BJ (cell line): ENCODE measurements around the gene PNPLA8. TPM values are rescaled to one million over a fixed set of nuclear protein-coding genes. Genes with fewer than 3 reads are reported as not detected.
"Not testable (repeated sequence)": the region's sequence is repeated elsewhere in the genome, so short reads cannot be mapped to it uniquely, and the experiment has no call there.

Source experiments
- CTCF ChIA-PET: fragments of 350-600 bp; formaldehyde crosslinking; extraction: SDS; loops from one replicate; lab custom pipeline; 2021; ENCODE audit warnings: antibody characterized with exemption, inconsistent platforms; lab: Yijun Ruan, JAX
- POLR2A ChIA-PET: fragments of 300-600 bp; sonication (Branson Sonifier 250); formaldehyde crosslinking; extraction: SDS; loops from one replicate; lab custom pipeline; 2021; ENCODE audit warnings: antibody characterized with exemption; lab: Charles Lee
- DNase-seq: peaks from one replicate; pipeline ENCODE4 v3.0.0-alpha.2; 2011; ENCODE audit warnings: low read depth
- H3K27me3 ChIP-seq: 2 replicates; pipeline ENCODE4 v1.6.0; 2011; ENCODE audit warnings: low read length; ENCODE audit not compliant: control insufficient read depth, insufficient read depth
- H3K36me3 ChIP-seq: 2 replicates; pipeline ENCODE4 v1.5.1; 2011; ENCODE audit warnings: low read length; ENCODE audit not compliant: control insufficient read depth, insufficient read depth
- H3K4me3 ChIP-seq: 2 replicates; pipeline ENCODE4 v1.5.1; 2011; ENCODE audit warnings: low read depth, mild to moderate bottlenecking, control low read depth, low read length
- polyA plus RNA-seq: library from polyadenylated mRNA; depleted of rRNA; stranded (reverse); fragments of >200 nt; gene quantifications from 2 replicates; pipeline ENCODE4 v1.2.3, GENCODE V29; 2011
- TF ChIP-seq, protein P1 (sequence below): IDR thresholded peaks from 2 replicates; pipeline ENCODE4 v1.5.1; 2011; ENCODE audit warnings: low read depth, mild to moderate bottlenecking, control low read depth, inconsistent platforms, low read length, moderate library complexity; ENCODE audit not compliant: insufficient read depth

PNPLA8 gene
- polyA plus RNA-seq, 1 experiment, result 7.8 TPM

DNA sequence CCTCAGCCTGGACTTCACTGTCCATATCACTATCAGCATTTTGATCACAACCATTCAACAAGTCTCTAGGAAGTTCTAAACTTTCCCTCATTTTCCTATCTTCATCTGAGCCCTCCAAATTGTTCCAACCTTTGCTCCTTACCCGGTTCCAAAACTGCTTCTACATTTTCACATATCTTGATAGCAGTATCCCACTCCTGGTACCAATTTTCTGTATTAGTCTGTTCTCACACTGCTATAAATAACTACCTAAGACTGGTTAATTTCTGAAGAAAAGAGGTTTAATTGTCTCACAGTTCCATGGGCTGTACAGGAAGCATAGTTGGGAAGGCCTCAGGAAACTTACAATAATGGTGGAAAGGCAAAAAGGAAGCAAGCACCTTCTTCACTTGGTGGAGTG lies 31.7 kb upstream of the PNPLA8 start:
- CTCF ChIA-PET, result no interaction called here
- Histone ChIP-seq H3K36me3 (no peaks in the 10 kb centered on the region), H3K4me3 (no peak overlapping the region), H3K27me3 (no peaks in the 10 kb centered on the region)
- POLR2A ChIA-PET, result no interaction called here
- TF ChIP-seq, protein P1, sequence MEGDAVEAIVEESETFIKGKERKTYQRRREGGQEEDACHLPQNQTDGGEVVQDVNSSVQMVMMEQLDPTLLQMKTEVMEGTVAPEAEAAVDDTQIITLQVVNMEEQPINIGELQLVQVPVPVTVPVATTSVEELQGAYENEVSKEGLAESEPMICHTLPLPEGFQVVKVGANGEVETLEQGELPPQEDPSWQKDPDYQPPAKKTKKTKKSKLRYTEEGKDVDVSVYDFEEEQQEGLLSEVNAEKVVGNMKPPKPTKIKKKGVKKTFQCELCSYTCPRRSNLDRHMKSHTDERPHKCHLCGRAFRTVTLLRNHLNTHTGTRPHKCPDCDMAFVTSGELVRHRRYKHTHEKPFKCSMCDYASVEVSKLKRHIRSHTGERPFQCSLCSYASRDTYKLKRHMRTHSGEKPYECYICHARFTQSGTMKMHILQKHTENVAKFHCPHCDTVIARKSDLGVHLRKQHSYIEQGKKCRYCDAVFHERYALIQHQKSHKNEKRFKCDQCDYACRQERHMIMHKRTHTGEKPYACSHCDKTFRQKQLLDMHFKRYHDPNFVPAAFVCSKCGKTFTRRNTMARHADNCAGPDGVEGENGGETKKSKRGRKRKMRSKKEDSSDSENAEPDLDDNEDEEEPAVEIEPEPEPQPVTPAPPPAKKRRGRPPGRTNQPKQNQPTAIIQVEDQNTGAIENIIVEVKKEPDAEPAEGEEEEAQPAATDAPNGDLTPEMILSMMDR, result no peak
- DNase-seq, result no peak

DNA sequence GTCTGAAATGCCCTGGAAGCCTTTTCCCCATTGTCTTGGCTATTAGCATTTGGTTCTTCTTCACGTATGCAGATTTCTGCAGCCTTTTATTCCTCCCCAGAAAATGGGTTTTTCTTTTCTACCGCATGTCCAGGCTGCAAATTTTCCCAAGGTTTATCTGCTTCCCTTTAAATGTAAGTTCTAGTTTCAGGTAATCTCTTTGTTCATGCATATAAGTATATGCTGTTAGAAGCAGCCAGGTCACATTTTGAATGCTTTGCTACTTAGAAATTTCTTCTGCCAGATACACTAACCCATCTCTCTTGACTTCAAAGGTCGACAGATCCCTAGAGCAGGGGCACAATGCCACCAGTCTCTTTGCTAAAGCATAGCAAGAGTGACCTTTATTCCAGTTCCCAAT lies 31.3 kb upstream of the PNPLA8 start:
- Histone ChIP-seq H3K4me3 (no peak overlapping the region), H3K36me3 (no peaks in the 10 kb centered on the region), H3K27me3 (no peaks in the 10 kb centered on the region)
- POLR2A ChIA-PET, result no interaction called here
- CTCF ChIA-PET, result no interaction called here
- DNase-seq, result no peak
- TF ChIP-seq, protein P1, result no peak

DNA sequence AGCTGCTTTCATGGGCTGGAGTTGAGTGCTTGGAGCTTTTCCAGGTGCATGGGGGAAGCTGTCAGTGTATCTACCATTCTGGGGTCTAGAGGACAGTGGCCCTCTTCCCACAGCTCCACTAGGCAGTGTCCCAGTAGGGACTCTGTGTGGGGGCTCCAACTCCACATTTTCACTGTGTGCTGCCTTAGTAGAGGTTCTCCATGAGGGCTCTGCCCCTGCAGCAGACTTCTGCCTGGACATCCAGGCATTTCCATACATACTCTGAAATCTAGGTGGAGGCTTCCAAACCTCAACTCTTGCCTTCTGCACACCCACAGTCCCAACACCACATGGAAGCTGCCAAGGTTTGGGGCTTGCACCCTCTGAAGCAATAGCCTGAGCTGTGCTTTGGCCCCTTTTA lies 30.7 kb upstream of the PNPLA8 start:
- H3K27me3 ChIP-seq, POLR2A ChIA-PET, CTCF ChIA-PET, H3K36me3 ChIP-seq, H3K4me3 ChIP-seq, DNase-seq: not testable (repeated sequence)

DNA sequence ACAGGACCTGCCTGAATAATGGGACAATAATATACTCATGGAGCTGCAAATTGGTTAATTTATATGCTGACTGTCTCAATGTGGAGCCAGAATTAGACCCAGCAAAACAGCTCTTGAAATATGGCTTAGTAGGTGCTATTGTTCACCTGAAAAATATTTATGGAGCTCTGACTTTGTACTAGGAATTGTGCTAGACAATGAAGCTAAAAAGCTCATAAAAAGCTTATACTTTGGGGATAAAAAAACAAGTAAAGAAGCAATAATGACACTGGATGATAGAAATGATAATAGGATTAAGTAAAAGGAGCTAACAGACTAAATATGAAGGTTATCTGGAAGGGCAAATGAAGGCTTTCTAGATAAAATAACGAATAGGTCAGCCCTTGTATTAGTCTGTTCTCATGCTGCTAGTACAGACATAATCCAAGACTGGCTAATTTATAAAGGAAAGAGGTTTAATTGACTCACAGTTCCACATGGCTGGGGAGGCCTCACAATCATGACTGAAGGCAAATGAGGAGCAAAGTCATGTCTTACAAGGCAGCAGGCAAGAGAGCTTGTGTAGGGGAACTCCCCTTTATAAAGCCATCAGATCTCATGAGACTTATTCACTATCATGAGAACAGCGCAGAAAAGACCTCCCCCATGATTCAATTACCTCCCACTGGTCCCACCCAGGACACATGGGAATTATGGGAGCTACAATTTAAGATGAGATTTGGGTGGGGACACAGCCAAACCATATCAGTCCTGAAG lies 22.4 kb upstream of the PNPLA8 start:
- DNase-seq, H3K36me3 ChIP-seq, H3K4me3 ChIP-seq, H3K27me3 ChIP-seq, POLR2A ChIA-PET: not testable (repeated sequence)
- CTCF ChIA-PET, result interaction anchor here (1.1 to 1.2 kb wide), 2 partner anchors 9 to 17 kb away, joined by 3 read pairs; no protein-coding TSS in a partner anchor

DNA sequence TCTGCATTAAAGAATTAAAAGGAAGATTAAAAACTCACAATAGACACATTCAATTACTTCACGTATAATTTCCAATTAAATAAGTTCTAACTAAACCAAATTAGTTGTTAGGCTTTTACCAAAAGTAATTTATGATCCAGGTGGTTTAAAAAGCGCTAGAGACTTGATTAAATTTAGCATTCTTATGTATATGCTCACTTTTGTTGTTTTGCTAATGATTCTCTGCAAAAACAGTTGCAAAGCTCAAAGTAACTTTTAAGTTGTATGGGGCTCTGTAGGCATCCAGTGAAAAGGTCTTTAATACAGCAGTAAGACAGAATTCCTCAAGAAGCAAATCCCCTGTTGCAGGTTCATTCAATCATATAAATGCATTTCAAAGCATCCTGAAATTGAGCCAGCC lies 15.5 kb upstream of the PNPLA8 start:
- H3K27me3 ChIP-seq, result no peaks in the 10 kb centered on the region
- no peak for DNase-seq
- H3K36me3 ChIP-seq, result no peaks in the 10 kb centered on the region
- POLR2A ChIA-PET, result no interaction called here
- CTCF ChIA-PET, result no interaction called here
- H3K4me3 ChIP-seq, result no peak overlapping the region
- TF ChIP-seq, protein P1, result no peak

DNA sequence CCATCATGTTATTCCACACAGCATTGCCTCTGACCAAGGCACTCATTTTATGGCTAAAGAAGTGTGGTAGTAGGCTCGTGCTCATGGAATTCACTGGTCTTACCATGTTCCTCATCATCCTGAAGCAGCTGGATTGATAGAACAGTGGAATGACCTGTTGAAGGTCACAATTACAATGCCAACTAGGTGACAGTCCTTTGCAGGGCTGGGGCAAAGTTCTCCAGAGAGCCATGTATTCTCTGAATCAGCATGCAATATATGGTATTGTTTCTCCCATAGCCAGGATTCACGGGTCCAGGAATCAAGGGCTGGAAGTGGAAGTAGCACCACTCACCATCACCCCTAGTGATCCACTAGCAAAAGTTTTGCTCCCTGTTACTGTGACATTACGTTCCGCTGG lies 12.8 kb upstream of the PNPLA8 start:
- CTCF ChIA-PET, result interaction anchor here (0.7 to 1.4 kb wide), 2 partner anchors 9 to 458 kb away, joined by 3 read pairs; no protein-coding TSS in a partner anchor
- H3K27me3 ChIP-seq, H3K36me3 ChIP-seq, H3K4me3 ChIP-seq, POLR2A ChIA-PET, DNase-seq: not testable (repeated sequence)

DNA sequence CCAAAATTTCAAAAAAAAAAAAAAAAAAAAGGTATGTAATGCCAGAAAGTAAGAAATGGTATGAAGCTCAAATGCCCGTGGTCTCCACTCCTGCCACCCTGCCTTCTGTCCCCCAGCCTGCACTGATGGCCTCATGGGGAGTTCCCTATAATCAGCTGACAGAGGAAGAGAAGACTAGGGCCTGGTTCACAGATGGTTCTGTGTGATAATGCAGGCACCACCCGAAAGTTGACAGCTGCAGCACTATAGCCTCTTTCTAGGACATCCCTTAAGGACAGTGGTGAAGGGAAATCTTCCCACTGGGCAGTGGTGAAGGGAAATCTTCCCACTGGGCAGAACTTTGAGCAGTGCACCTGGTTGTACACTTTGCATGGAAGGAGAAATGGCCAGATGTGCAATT lies 12.3 kb upstream of the PNPLA8 start:
- CTCF ChIA-PET, result interaction anchor here (0.7 to 1.4 kb wide), 2 partner anchors 10 to 457 kb away, joined by 3 read pairs; no protein-coding TSS in a partner anchor
- H3K36me3 ChIP-seq, H3K4me3 ChIP-seq, H3K27me3 ChIP-seq, POLR2A ChIA-PET, DNase-seq: not testable (repeated sequence)
